ENCODE results near the gene PLXNB2. TPM values are rescaled to one million over a fixed set of nuclear protein-coding genes. Genes with fewer than 3 reads are reported as not detected.

Gene PLXNB2
- total RNA-seq, 1 donor from 2014 or later = 8.9 TPM

GRCh38 chr22:50257451-50258360, 49.7 kb downstream of the PLXNB2 start:
- H3K27me3 Mint-ChIP-seq (ENCODE audit: insufficient read depth) = peaks cover 10% of the 10 kb centered on the region
- no peaks in the 10 kb centered on the region for H3K4me1 Mint-ChIP-seq (ENCODE audit: low read depth)
- no peaks in the 10 kb centered on the region for H3K36me3 Mint-ChIP-seq (ENCODE audit: low read depth)
- no peak overlapping the region for H3K27ac Mint-ChIP-seq
- no peaks in the 10 kb centered on the region for H3K9me3 Mint-ChIP-seq
- H3K4me3 Mint-ChIP-seq = no peak overlapping the region
- no peak for DNase-seq (ENCODE audit: low spot score)
- intact Hi-C loops (cut with micrococcal nuclease) = no loop called here

DNA sequence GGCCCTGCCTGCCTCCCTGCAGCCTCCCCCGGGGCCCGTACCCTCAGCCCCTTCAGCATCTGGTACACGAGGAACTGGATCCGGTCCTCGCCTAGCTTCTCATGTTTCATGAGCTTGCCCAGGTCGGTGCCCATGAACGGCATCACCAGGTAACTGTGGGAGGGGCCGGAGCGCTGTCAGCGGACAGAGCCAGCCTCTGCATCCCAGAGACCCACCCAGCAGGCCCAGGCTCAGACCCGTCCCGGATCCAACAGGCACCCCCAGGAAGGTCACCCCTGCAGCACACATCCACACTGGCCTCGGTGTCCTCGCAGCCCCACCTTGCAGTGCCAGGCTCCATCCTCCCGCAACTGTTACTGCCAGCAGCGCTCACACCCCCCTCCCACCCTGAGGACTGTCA, 50.4 kb downstream of the PLXNB2 start:
- Mint-ChIP-seq H3K4me3 (no peak overlapping the region), H3K27ac (no peak overlapping the region), H3K36me3 (ENCODE audit: low read depth) (no peaks in the 10 kb centered on the region), H3K4me1 (ENCODE audit: low read depth) (no peaks in the 10 kb centered on the region), H3K27me3 (ENCODE audit: insufficient read depth) (peaks cover 6% of the 10 kb centered on the region), H3K9me3 (no peaks in the 10 kb centered on the region)
- intact Hi-C loops (cut with micrococcal nuclease) = no loop called here
- DNase-seq (ENCODE audit: low spot score) = no peak

DNA sequence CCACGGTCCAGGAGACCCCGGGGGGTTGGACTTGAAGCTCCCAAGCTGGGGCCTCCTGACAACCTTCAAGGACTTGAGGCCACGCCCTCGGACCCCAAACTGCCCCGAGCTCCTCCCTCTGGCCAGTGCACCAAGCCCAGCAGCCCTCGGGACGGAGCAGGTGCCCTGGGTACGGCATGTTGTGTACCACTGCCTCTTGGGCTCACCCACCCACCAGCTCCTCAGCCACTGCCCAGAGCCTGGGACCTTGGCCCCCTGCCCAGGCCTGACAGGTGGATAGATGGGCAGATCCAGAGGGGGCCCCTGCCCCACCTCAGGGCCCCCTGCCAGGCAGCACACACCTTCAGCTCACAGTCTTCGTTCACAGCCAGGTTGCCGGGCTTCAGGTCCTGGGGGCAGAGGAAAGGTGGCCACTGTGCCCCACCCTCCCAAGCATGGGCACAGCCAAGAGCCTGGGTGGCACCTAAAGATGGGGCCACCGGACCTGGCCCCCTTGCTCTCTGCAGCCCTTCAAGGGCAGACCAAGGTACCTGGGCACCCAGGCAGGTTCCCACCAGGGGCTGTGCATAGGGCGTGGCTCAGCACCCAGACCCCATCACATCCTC, 51.1 kb downstream of the PLXNB2 start:
- H3K36me3 Mint-ChIP-seq (ENCODE audit: low read depth) = no peaks in the 10 kb centered on the region
- intact Hi-C loops (cut with micrococcal nuclease) = no loop called here
- no peaks in the 10 kb centered on the region for H3K9me3 Mint-ChIP-seq
- no peak overlapping the region for H3K27ac Mint-ChIP-seq
- no peaks in the 10 kb centered on the region for H3K4me1 Mint-ChIP-seq (ENCODE audit: low read depth)
- DNase-seq (ENCODE audit: low spot score) = no peak
- H3K4me3 Mint-ChIP-seq = no peak overlapping the region
- H3K27me3 Mint-ChIP-seq (ENCODE audit: insufficient read depth) = peaks cover 4% of the 10 kb centered on the region

DNA sequence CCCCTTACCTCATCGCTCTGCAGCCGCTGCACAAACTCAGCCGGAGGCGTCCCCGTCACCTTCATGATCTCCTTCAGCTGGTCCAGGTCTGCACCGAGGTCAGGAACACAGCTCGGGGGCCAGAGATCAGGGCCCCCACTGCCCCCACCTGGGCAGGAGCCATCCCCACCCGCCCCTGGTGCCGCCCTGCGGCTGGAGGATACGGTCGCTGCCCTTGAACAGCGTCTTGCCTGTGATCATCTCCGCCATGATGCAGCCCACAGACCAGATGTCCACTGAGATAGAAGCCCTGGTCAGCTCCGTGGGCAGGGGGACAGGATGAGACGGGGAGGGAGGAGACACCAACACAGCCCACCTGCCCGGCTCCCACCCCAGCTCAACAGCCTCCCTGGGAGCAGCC, 51.8 kb downstream of the PLXNB2 start:
- Mint-ChIP-seq H3K4me3 (no peak overlapping the region), H3K27ac (no peak overlapping the region), H3K4me1 (ENCODE audit: low read depth) (no peaks in the 10 kb centered on the region), H3K36me3 (ENCODE audit: low read depth) (peaks cover 1% of the 10 kb centered on the region), H3K9me3 (no peaks in the 10 kb centered on the region), H3K27me3 (ENCODE audit: insufficient read depth) (peaks cover 4% of the 10 kb centered on the region)
- no peak for DNase-seq (ENCODE audit: low spot score)
- intact Hi-C loops (cut with micrococcal nuclease) = no loop called here

GRCh38 chr22:50255099-50255498, 52.3 kb downstream of the PLXNB2 start:
- H3K36me3 Mint-ChIP-seq (ENCODE audit: low read depth) = peaks cover 1% of the 10 kb centered on the region
- H3K4me1 Mint-ChIP-seq (ENCODE audit: low read depth) = no peaks in the 10 kb centered on the region
- H3K4me3 Mint-ChIP-seq = no peak overlapping the region
- DNase-seq (ENCODE audit: low spot score) = no peak
- intact Hi-C loops (cut with micrococcal nuclease) = no loop called here
- peaks cover 4% of the 10 kb centered on the region for H3K27me3 Mint-ChIP-seq (ENCODE audit: insufficient read depth)
- H3K27ac Mint-ChIP-seq = no peak overlapping the region
- no peaks in the 10 kb centered on the region for H3K9me3 Mint-ChIP-seq

DNA sequence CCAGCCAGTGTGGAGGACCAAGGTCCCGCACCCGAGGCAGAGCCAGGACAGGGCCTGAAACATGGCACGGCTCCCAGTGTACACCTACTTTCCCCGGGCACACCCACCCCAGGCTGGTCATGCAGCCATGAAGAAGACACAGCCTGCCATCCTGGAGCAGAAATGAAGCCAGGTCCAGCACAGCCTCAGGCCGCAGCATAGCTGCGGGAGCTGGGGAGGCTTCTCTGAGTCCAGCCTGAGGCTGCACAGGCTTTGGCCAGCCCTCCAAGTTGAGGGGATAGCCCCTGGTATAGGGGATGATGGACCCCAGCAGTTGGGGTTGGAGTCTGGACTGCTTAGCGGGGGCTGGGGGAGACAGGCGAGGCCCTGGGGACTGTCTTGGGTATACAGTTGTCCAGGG, 53.5 kb downstream of the PLXNB2 start:
- Mint-ChIP-seq H3K9me3 (no peaks in the 10 kb centered on the region), H3K36me3 (ENCODE audit: low read depth) (peaks cover 1% of the 10 kb centered on the region), H3K4me3 (no peak overlapping the region), H3K27ac (no peak overlapping the region), H3K27me3 (ENCODE audit: insufficient read depth) (no peaks in the 10 kb centered on the region), H3K4me1 (ENCODE audit: low read depth) (no peaks in the 10 kb centered on the region)
- DNase-seq (ENCODE audit: low spot score) = no peak
- intact Hi-C loops (cut with micrococcal nuclease) = no loop called here

DNA sequence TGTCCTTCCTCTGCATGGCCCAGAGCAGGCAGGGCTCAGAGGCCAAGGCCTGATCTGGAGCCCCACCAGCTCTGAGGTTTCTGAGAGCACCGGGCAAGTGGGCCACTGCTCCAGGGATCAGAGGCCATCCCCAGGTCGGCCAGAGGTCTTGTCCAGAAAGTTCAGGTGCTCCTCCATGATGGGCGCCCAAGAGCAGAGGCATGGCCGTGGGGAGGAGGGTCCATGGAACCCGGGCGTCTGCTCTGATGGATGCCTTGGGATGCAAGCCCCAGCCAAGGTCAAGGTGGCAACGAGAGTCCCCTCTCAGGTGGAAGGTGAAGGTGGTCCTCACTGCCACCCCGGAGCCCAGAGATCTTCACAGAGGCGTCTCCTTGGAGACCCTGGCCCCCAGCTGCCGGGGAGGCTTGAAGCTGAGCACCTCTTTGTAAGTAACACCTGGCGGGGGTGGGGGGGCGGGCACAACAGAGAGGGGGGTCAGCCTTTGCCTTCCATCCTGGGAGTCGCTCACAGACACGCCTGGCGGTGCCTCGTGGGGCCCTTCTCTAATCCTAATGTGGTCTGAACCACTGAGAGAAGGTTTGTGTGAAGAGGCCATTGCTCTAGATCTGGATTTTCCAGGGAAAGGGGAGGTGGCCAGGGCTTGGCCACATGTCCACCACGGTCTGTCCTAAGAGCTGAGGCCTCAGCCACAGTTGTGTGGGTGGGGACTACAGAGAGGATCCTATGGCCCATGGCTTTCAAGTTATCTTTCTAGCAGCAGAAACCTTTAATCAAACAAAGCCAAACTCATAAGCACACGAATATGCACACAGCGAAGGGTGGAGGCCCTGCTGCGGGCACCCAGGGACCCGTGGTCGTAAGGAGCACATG, 54.2 kb downstream of the PLXNB2 start:
- DNase-seq (ENCODE audit: low spot score) = no peak
- intact Hi-C loops (cut with micrococcal nuclease) = no loop called here
- H3K27ac Mint-ChIP-seq = no peak overlapping the region
- no peaks in the 10 kb centered on the region for H3K9me3 Mint-ChIP-seq
- H3K36me3 Mint-ChIP-seq (ENCODE audit: low read depth) = peaks cover 1% of the 10 kb centered on the region
- H3K27me3 Mint-ChIP-seq (ENCODE audit: insufficient read depth) = no peaks in the 10 kb centered on the region
- no peak overlapping the region for H3K4me3 Mint-ChIP-seq
- no peaks in the 10 kb centered on the region for H3K4me1 Mint-ChIP-seq (ENCODE audit: low read depth)

DNA sequence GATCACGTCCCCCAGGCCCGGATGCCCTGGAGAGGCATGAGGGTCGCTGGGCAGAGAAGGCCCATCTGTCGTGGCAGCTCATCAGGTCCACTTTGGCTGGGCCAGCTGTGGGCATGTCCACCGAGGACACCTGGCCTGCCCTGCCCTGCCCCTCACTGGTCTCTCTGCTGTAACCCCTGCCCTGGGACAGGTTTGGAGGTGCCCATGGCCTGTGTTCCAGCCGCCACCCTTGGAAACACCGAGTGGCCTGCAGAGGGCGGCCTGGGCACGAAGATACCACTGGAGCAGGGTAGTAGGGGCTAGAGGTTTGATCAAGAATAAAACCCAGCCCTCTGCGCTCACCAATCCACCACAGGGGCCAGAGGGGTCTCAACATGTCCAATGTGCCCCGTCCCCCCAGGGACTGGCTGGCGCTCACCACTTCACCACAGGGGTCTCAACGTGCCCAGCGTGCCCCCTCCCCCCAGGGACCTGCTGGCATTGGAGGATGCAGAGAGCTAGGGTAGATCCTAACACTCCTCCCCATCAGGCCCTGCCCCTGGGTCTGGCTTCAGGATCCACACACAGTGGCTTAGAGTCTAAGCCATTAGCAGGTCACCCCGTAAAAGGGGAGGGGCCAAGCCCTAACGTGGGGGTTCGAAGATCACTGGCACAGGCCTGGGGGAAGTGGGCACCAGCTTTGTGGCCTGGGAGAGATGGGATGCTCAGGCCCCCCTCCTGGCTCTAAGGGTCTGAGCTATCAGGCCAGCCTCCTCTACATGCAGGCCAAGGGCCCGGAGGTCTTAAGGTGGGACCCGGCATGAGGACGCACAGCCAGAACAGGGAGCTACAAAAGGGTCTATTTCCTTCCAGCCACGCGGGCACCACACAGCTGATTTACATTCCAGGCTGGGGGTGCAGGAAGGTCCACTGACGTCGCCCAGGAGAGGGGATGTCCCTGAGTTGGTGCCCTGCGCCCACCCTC, 55.1 kb downstream of the PLXNB2 start:
- Mint-ChIP-seq H3K27ac (no peak overlapping the region), H3K9me3 (no peaks in the 10 kb centered on the region), H3K36me3 (ENCODE audit: low read depth) (peaks cover 5% of the 10 kb centered on the region), H3K27me3 (ENCODE audit: insufficient read depth) (no peaks in the 10 kb centered on the region), H3K4me1 (ENCODE audit: low read depth) (peaks cover under 1% of the 10 kb centered on the region), H3K4me3 (no peak overlapping the region)
- intact Hi-C loops (cut with micrococcal nuclease) = no loop called here
- peak; percentile 54 for DNase-seq (ENCODE audit: low spot score)

DNA sequence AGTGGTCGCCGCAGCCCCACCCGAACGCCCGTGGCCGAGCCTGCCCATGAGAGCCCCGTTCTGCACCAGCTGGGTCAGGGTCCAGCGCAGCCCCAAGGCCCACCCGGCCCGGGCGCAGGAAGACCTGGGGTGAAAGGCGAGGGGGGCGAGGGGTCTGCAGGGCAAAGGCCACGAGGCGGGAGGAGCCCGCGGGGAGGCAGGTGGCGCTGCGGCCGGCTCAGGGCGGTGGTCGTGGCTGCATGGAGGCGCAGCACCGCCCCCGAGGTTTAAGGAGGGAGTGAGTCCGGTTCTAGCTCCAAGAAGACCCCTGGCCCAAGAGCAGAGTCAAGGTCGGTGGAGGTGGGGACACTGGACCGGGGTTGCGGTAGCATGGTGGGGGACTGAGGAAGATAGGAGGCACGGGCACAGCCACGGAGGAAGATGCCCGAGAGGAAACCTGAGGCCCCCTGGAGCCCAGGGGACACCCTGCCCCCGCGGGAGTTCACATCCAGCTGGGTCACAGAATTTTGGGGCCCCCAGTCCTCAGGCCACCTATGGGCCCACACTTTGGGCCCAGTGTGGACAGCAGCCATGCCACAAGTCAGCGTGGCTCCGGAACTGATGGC, 55.9 kb downstream of the PLXNB2 start:
- H3K27ac Mint-ChIP-seq = no peak overlapping the region
- peaks cover 5% of the 10 kb centered on the region for H3K4me1 Mint-ChIP-seq (ENCODE audit: low read depth)
- peak overlapping the region; percentile 26 for H3K4me3 Mint-ChIP-seq
- H3K27me3 Mint-ChIP-seq (ENCODE audit: insufficient read depth) = no peaks in the 10 kb centered on the region
- DNase-seq (ENCODE audit: low spot score) = no peak
- intact Hi-C loops (cut with micrococcal nuclease) = loop anchor here (1.0 to 2.0 kb wide), 2 partner anchors 19 to 369 kb away; partner anchors contain the start of gene MAPK11
- H3K36me3 Mint-ChIP-seq (ENCODE audit: low read depth) = peaks cover 7% of the 10 kb centered on the region
- H3K9me3 Mint-ChIP-seq = no peaks in the 10 kb centered on the region

DNA sequence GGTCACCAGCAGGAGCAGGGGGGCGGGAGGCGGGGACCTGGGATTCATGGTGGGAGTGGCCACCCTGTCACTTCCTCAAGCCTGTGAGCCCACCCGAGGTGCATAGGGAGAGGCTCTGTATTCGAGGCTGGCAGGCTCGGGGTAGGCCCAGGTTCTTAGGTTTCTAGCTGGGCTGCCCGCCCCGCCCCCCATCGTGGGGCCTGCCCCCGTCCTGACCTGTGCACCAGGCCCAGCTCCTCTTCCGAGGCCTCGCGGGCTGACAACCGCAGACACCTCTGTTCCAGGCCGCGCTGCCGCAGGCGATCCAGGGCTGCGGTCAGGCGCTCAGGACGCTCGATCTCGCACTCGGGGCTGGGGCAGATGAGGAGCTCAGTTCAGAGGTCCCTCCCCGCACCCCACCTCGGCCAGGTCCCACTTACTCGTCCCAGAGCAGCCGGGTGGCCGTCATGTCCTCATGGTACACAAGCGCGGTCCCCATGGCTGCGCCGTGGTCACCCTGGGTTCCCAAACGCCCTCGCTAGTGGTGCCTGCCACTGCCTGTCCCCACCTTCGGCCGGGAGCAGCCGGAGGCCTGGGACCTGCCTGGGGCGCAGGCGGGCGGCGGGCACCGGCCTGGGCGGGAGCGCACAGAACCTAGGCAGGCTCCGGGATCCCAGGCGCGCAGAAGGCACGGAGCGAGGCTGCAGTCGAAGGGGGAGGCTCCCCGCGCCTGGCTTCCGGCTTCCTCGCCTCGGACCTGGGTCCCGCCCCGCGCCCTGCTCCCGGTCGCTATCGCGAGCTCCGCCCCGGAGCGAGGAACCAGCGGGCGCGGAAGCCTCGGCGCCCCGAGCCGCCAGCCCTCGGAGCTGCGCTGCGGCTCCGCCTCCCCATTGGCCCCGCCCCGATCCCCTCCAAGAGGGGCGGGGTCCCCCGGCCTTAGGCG, 56.6 kb downstream of the PLXNB2 start, which contains the start of gene HDAC10:
Gene HDAC10 (minus strand): TSS at position 711 of the 922 bp plus-strand sequence. CDS start 233 bp downstream, at position 478.
- peak within 1 kb of the TSS; percentile 85 for H3K4me3 Mint-ChIP-seq
- H3K27me3 Mint-ChIP-seq (ENCODE audit: insufficient read depth) = no peaks in the 10 kb centered on the region
- peak within 1 kb of the TSS; percentile 83 for H3K27ac Mint-ChIP-seq
- intact Hi-C loops (cut with micrococcal nuclease) = loop anchor here (1.0 to 2.0 kb wide), 2 partner anchors 19 to 370 kb away; partner anchors contain the start of gene MAPK11
- peaks cover 5% of the 10 kb centered on the region for H3K4me1 Mint-ChIP-seq (ENCODE audit: low read depth)
- peaks cover 7% of the 10 kb centered on the region for H3K36me3 Mint-ChIP-seq (ENCODE audit: low read depth)
- peak; percentile 84 for DNase-seq (ENCODE audit: low spot score)
- no peaks in the 10 kb centered on the region for H3K9me3 Mint-ChIP-seq

DNA sequence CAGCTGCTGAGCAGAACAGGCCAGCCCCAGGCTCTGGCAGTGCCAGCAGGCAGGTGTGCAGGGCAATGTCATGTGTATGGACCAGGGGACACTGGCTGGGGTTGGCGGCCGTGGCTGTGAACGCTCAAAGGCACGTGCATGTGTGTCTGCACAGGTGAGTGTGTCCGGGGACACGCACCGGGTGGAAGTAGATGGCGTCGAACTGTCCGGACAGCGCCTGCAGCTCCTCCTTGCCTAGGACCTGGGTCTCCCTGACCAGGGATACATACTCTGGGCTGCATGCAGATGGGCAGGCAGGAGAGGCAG, 57.2 kb downstream of the PLXNB2 start:
- peak overlapping the region; percentile 67 for H3K27ac Mint-ChIP-seq
- H3K4me1 Mint-ChIP-seq (ENCODE audit: low read depth) = peaks cover 5% of the 10 kb centered on the region
- no peaks in the 10 kb centered on the region for H3K9me3 Mint-ChIP-seq
- peaks cover 7% of the 10 kb centered on the region for H3K36me3 Mint-ChIP-seq (ENCODE audit: low read depth)
- no peak for DNase-seq (ENCODE audit: low spot score)
- no peaks in the 10 kb centered on the region for H3K27me3 Mint-ChIP-seq (ENCODE audit: insufficient read depth)
- H3K4me3 Mint-ChIP-seq = peak overlapping the region; percentile 85
- intact Hi-C loops (cut with micrococcal nuclease) = loop anchor here (2.0 kb wide), 1 partner anchor 371 kb away; no protein-coding TSS in a partner anchor

All from activated T-helper 1 cell treated with anti-CD3 and anti-CD28 coated beads, Interleukin-12 subunit alpha, Interleukin-12 subunit beta, Interleukin-2, Interleukin-4 antibody, amounts not matched to agents 30 ng/mL and 10 ng/mL and 1 ng/mL, durations not matched to agents 14 hours and 24 hours and 36 hours (primary cell).